Ishikawa (cell line): ENCODE data around the gene DOCK3.

Experiments used
- FOXM1 ChIP-seq: IDR thresholded peaks from 2 replicates; pipeline ENCODE4 v1.6.1; 2012; ENCODE audit warnings: low read depth, borderline replicate concordance
- MAX ChIP-seq: IDR thresholded peaks from 2 replicates; pipeline ENCODE4 v1.6.1; 2012
- NFIC ChIP-seq: IDR thresholded peaks from 2 replicates; pipeline ENCODE4 v1.6.1; 2012
- YY1 ChIP-seq: IDR thresholded peaks from 2 replicates; pipeline ENCODE4 v1.6.1; 2012; ENCODE audit warnings: low read depth

GRCh38 chr3:50947419-50947818 lies 272.7 kb downstream of the DOCK3 start:
- no peak for TF ChIP-seq FOXM1
- TF ChIP-seq MAX, result no peak
- TF ChIP-seq NFIC, result no peak
- no peak for TF ChIP-seq YY1
